HepG2 (cell line): ENCODE results near the gene ADH5.

Experiments used
- JUND ChIP-seq: sonication (generic); formaldehyde crosslinking; IDR thresholded peaks from 2 replicates; pipeline ENCODE4 v1.8.0; 2022; ENCODE audit warnings: mild to moderate bottlenecking, missing genetic modification reagents
- MAFF ChIP-seq: IDR thresholded peaks from 2 replicates; pipeline ENCODE4 v1.6.1; 2011; ENCODE audit warnings: low read depth, low read length, improper control_type of control experiment
- MYC ChIP-seq: sonication (generic); formaldehyde crosslinking; IDR thresholded peaks from 2 replicates; pipeline ENCODE4 v1.9.0; 2021; ENCODE audit warnings: missing genetic modification reagents, borderline replicate concordance
- SP2 ChIP-seq: sonication (generic); formaldehyde crosslinking; IDR thresholded peaks from 2 replicates; pipeline ENCODE4 v1.5.1; 2020; ENCODE audit warnings: mild to moderate bottlenecking, missing genetic modification reagents
- TF ChIP-seq, protein P1 (sequence below): sonication (generic); formaldehyde crosslinking; IDR thresholded peaks from 2 replicates; pipeline ENCODE4 v1.5.0; 2020; ENCODE audit warnings: mild to moderate bottlenecking, missing genetic modification reagents, moderate library complexity
- TF ChIP-seq, protein P2 (sequence below): sonication (generic); formaldehyde crosslinking; IDR thresholded peaks from 2 replicates; pipeline ENCODE4 v1.8.0; 2023; ENCODE audit warnings: mild to moderate bottlenecking, missing genetic modification reagents

DNA sequence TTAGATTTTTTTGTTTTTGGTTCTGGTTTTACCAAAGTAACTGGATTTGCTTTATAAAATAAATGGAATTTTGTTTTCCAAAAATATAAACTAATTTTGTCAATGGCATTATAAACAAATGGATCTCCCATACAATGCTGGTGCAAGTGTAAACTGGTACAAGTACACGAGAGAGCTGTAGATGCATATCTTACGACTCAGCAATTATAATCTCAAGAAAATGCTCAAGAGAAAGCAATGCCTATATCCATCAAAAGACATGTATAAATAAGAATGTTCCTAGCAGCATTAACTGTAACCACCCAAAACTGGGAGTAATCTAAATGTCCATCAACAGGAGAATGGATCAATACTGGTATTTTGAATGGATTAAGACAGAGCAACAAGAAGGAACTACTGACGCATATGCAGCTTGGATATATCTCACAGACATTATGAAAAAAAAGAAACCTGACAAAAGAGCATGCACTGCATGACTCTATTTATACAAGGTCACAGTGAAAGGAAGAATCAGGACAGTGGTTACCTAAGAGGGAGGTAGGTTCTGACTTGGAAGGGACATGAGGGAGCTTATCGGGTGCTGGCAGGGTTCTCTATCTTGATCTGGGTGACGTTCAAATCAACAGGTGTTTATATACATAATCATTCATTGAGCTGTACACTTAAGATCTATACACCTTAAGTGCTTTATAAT lies 9.5 kb downstream of the ADH5 start:
- TF ChIP-seq, protein P1, sequence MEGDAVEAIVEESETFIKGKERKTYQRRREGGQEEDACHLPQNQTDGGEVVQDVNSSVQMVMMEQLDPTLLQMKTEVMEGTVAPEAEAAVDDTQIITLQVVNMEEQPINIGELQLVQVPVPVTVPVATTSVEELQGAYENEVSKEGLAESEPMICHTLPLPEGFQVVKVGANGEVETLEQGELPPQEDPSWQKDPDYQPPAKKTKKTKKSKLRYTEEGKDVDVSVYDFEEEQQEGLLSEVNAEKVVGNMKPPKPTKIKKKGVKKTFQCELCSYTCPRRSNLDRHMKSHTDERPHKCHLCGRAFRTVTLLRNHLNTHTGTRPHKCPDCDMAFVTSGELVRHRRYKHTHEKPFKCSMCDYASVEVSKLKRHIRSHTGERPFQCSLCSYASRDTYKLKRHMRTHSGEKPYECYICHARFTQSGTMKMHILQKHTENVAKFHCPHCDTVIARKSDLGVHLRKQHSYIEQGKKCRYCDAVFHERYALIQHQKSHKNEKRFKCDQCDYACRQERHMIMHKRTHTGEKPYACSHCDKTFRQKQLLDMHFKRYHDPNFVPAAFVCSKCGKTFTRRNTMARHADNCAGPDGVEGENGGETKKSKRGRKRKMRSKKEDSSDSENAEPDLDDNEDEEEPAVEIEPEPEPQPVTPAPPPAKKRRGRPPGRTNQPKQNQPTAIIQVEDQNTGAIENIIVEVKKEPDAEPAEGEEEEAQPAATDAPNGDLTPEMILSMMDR (CRISPR knock-in tag): no peak
- TF ChIP-seq JUND (CRISPR knock-in tag): no peak
- no peak for TF ChIP-seq SP2 (CRISPR knock-in tag)
- no peak for TF ChIP-seq MYC (CRISPR knock-in tag)
- TF ChIP-seq MAFF: peak; percentile 69
- TF ChIP-seq, protein P2, sequence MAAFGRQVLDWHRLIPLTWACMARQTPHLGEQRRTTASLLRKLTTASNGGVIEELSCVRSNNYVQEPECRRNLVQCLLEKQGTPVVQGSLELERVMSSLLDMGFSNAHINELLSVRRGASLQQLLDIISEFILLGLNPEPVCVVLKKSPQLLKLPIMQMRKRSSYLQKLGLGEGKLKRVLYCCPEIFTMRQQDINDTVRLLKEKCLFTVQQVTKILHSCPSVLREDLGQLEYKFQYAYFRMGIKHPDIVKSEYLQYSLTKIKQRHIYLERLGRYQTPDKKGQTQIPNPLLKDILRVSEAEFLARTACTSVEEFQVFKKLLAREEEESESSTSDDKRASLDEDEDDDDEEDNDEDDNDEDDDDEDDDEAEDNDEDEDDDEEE (CRISPR knock-in tag): no peak
